HG02763 (cell line): ENCODE measurements around the gene VPS35L.
"Not testable (repeated sequence)": the region's sequence is repeated elsewhere in the genome, so short reads cannot be mapped to it uniquely, and the experiment has no call there.

Experiments
- ATAC-seq: cut with Tn5 transposase; IDR thresholded peaks from one replicate; pipeline ENCODE4 v1.9.1; 2021; ENCODE audit warnings: mild to moderate bottlenecking, moderate library complexity; ENCODE audit not compliant: unreplicated experiment

Gene VPS35L

DNA sequence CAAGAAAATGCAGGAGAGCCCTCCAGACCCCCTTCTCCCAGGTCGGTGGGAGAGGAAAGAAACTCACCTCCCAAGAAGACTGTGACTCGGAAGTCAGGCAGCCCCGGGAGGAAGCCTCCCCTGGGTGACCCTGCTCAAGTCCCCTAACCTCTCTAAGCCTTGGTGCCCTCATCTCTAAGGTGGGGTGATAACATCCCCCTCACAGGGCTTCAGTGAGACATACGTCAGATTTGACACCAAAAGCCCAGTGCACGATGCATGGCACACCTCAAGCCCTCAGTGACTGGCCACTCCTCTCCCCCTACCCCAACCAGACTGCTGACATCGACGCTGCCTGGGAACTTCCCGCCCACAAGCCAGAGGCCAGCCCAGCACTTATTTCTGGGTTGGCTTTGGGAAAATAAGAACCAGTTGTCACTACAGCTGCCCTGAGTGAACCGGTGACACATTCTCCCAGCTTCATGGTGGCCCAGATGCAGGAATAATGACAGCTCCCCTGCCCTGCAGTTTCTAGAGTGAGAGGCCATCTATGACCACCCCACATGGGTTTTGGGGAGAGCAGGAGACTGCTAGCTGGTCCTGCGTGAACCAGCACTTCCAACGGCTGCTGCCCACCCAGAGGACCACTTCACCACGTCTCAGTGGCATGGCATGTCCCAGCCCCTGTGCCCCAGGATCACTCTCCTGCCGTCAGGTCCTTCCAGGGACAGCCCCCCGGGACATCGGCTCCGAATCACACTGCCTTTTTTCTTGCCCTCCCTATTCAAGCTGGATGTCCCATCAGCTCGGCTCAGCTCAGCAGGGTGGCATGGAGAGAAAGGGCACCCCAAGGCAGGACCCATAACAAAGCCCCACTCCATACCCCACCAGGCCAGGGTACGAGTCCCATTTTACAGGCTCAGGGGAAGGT lies 153.0 kb downstream of the VPS35L start:
- no peak for ATAC-seq

DNA sequence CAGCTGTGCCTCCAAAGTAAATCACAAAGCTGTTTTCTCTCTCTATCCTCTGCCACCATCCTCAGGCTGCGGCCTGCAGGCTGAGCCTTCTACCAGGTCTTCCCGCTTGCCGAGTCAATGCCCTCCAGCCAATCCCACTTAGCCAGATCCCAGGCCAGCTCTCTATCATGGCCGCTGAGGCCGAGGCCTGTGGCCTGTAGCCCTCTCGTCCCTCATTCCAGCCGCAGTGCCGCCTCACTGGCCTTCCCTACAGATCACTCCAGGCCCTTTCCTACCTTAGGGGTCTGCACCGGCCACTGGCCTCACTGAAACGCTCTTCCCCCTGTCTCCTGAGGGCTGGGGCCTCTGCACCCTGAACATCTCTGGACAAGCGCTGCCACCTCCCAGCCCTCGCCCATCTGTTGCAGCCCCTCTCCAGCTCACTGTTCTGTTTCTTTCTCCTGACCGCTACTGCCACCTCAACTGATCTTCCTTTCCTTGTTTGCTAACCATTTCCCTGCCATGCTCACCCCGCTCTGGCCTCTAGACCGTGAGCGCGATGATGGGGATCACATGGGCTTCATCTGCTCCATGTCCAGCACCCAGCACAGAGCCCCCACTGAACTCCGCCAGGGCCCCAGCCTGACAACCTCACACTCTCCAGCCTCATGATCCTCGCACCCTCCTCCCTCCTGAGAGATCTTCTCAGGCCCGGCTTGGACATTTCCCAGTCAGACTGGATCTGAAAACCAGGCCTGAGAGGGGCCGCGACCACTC lies 154.1 kb downstream of the VPS35L start:
- no peak for ATAC-seq

DNA sequence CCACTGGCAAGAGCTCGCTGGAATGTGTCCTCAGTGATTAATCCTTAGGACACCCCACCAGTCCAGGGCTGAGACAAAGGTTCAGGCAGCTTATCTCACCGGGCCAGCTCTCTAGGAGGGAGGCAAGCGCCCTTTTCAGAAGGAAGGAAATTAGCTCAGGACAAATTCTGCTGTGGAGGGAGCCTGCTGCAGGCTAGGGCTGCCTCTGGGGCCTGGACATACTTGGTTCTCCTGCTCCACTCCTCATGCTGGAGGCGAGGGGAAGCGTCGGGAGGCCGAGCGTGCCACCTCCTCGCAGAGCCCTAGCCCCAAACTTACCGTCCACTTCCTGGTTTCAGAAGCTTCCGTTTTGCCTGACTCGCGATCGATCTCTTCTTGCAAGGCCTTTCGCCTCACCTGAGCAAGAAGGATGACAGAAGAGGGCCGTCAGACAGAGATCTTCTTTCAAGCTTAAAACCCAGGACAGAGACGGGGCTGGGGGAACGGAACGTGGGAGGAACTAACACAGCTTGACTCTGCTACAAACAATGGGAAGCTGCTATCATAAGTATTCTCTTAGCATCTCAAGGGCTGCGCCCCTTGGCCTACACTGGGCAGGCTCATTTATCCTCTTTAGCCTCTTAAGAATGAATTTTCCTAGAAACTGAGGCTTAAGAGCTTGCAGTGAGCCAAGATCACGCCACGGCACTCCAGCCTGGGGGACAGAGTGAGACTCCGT lies 154.8 kb downstream of the VPS35L start:
- no peak for ATAC-seq

DNA sequence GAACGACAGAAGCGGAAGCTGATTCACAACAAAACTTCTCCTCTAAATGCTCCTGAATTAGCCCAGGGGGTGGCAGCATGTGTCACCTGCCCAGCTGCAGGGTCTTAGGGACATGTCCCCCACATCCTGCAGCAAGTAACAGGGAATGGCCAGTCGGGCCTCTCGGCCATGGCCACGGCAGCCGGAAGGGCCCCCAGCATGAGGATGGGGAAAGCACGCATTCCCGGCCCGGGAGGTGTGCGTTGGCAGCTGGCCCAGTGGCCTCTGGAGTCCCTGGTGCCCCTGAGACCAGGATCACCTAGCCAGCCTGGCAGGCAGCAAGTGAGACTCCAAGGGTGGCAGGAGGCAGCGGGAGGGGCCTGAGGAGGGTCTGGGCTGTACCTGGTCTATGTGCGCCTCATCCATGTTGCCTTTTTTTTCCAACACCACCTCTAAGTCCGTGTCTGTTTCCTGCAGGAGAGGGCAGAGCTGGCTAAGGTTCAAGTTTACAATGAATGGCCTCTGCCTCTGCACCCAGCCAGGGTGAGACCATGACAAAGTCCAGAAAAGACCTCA lies 155.6 kb downstream of the VPS35L start:
- no peak for ATAC-seq

DNA sequence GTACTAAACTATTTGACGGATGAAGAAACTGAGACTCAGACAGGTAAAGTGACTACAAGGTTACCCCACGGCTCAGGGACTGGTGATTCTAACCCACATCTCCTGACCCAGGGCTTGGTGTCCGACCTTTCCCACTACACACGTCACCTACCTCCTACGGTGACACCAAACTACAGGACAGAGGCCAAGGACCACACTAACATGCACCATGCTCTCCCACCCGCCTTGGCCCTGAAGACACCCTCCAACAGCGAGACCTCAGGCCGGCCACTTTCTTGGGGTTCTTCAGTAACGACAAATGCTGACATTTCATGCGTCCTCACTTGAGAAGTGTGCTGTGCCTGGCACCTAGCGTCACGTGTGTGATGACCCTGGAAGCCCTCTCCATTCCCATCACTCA lies 156.1 kb downstream of the VPS35L start:
- no peak for ATAC-seq

DNA sequence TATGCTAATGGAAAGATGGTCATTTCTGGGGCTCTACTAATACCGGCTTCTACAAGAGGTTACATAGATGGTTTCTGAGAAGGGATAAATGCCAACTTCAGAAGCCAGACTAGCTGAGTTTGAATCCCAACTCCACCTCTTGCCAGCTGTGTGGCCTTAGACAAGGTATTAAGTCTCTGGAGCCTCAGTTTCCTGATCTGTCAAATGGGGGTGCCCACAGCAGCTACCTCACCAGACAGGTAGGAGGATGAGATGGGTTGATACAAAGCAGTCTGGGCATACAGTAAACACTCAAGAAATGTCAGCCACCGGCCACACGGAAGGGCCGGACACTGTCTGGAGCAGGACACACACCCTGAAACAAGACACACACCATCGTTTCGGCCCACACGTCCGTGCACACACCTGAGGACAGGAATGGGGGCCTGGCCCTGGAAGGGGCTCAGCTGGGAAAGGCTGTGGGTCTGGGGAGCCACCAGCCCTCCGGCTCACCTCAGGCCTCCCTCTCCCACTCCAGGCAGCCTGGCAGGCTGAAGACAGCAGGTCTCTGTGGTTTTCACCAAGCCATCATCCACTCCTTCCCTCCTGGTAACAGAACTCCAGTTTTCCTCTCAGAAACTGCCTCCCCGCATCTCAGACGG lies 157.0 kb downstream of the VPS35L start:
- no peak for ATAC-seq

DNA sequence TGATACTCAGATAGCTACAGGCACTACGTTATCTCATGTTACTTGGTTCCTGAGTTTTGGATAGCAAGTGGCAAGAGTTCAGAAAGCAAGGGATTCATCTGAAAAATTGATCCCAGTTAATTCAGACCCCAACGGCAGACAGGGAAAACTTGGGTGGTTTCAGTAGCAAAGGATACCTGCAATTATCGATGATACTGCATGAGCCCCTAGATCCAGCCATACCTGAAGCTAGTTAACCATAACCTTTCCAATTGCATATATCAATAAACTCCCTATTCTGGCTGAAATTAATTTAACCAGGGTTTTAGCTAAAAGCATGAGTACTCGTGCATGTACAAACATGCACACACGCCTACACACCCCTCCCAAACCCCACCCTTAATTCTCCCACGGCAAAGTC lies 158.2 kb downstream of the VPS35L start:
- no peak for ATAC-seq

DNA sequence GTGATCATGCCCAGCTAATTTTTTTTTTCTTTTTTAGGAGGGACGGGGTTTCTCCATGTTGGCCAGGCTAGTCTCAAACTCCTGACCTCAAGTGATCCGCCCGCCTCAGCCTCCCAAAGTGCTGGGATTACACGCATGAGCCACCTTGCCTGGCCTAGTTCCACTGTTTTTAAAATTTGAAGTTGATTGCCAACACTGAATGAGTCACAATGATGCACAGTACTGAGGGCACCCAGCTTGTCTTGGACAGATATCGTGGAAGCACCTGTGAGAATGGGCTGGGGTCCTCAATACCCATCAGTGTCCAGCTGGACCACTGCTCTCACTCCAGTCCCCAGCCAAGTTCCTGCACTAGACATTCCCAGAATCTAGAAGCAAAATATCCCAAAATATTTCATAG lies 160.1 kb downstream of the VPS35L start:
- ATAC-seq, result no peak

DNA sequence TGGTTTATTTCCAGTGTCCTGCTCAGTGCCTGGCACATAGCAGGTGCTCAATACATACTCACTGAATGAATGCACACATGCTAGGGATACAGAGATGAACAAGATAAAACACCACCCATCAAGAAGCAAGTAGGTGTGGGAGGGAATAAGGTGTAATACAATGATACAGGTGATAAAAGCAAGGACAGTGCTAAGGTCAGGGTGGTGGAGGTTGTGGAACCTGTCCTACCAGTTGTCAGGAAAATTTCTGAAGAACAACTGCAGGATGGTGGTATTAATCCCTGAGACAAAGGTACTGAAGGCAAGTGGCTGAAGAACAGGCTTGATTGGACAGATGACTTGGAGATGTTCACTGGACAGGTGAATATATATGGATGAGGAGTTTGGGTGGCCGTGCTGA lies 160.7 kb downstream of the VPS35L start:
- ATAC-seq, result no peak

DNA sequence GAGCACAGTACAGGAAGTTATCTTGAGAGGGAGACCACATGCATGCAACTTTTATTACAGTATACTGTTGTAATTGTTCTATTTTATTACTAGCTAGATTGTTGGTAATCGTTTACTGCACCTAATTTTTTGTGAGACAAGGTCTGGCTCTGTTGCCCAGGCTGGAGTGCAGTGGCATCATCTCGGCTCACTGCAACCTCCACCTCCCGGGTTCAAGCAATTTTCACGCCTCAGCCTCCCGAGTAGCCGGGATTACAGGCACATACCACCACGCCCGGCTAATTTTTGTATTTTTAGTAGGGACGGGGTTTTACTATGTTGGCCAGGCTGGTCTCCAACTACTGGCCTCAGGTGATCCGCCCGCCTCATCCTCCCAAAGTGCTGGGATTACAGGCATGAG lies 161.2 kb downstream of the VPS35L start:
- not testable (repeated sequence) for ATAC-seq

DNA sequence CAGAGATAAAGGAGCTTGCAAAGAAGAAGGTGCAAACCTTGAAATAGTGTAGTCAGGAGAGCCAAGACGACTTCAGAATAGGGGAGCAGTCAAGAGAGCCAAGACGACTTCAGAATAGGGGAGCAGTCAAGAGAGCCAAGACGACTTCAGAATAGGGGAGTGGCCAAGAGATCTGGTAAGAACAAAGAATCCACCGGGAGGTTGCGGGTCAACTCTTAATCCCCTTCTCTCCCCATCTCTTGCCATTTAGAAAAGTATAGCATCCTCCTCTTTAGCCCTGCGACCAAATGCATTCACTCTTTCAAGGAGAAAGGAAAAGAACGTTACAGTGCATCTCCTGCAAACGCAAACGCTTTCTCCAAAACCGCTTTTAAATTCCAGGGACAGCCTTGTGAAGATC lies 161.8 kb downstream of the VPS35L start:
- ATAC-seq, result no peak

DNA sequence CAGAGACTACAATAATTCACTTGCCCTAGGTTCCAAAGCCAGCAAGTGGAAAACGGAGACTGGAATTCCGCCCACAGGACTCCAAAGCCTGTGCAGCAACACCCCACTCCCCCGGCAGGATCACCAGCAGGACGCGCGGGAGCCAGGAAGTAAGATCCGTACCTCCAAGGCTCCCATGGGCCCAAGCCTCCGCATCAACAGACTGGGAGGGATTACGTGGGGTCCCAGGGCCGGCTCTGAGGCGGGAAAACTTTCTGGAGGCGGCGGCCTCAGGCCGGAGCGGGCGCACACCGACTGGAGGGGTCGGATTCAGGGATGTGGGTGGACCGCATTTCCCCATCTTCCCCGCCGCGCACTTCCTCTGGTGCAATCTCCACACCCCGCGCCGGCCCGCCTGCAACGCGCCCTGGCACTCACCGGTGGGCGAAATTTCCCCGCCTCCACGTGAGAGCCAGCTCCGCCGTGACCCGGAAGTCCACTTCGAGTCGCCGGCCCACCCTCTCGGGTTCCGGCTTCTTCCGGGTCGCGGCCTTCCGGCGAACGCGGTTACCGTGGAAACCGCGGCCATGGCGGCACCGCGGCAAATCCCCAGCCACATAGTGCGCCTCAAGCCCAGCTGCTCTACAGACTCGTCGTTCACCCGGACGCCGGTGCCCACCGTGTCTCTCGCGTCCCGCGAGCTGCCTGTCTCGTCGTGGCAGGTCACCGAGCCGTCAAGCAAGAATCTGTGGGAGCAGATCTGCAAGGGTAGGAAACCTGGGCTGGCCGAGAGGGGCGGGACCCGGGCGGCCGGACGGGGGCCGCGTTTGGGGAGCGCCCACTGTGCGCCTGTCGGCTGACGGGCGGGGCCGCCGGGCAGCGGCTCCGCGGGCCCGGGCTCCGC lies 162.5 kb downstream of the VPS35L start, which contains the start of the genes IQCK and KNOP1:
TSS of gene IQCK (plus strand) at position 531 of the 883 bp plus-strand sequence. CDS start at position 567, 36 bp downstream.
TSS of gene KNOP1 (minus strand) at position 487 of the 883 bp plus-strand sequence. CDS start 3,192 bp downstream, outside the sequence.
- ATAC-seq, result peak; percentile 95

DNA sequence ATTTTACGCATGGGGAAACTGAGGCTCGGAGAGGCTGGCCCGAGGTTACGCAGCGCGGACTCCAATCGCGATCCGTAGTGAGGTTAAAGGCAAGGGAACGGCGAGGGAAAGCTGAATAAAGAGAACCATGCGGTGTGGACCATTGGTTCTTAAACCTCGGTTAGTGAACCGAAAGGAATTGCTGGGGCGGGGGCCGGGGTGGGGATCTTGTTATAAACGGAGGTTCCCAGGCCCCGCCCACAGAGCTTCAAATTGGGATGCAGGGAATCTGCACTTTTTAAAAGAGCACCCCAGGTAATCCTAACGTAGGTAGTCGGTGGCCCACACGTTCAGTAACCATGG lies 163.1 kb downstream of the VPS35L start:
- peak; percentile 2 for ATAC-seq

DNA sequence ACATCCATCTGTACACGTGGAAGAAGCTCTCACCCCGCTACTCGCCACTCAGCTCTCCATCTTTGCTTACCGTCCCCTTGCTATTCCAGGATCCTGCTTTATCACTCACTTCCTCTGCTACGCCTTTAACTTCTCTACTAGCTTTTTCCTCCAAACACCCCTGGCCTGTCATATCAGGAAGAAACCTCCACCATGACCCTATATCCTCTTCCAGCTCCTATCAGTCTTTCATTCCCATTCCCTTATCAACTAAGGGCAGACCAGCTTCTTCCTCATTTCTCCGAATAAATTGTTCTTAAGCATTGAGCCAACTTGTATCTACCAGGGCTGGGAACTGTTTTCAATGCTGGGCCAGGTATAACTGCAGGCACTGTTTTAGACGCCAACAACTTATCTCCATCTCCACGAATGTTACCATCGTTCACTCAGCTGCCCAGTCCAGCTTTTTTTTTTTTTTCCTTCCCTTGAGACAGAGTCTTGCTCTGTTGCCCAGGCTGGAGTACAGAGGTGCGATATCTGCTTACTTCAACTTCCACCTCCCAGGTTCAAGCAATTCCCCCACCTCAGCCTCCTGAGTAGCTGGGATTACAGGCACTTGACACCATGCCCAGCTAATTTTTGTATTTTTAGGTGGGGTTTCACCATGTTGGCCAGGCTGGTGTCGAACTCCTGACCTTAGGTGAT lies 166.9 kb downstream of the VPS35L start:
- no peak for ATAC-seq

DNA sequence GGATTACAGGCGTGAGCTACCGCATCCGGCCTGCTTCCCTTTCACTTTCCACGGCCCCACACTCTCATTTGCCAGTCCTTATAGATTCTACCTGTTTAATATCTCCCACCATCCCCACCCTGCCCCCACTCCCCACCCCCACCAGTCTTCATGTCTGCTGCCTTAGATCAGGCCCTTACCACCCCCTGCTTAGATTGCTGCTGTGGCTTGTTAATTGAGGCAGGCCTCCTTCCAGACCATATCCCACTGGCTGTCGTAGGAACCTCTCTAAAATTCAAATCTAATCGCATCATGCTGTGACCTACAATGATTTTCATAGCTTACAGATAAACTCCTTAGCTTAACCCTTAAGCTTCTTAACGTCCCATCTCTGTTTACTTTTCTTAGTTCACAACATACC lies 167.5 kb downstream of the VPS35L start:
- ATAC-seq, result no peak

DNA sequence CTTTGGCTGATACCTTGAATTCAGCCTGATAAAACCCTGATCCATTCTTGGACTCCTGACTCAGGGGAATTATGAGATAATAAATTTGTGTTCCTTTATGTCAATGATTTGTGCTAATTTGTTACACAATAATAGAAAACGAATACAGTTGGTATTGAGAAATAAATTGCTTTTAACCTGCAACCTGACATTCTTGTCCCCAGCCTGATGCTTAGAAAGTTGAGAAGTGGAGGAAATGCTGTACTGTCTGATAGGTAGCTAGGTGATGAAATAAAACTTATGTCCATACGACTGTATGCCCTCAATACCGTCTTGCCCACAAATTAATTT lies 173.1 kb downstream of the VPS35L start:
- ATAC-seq, result no peak

DNA sequence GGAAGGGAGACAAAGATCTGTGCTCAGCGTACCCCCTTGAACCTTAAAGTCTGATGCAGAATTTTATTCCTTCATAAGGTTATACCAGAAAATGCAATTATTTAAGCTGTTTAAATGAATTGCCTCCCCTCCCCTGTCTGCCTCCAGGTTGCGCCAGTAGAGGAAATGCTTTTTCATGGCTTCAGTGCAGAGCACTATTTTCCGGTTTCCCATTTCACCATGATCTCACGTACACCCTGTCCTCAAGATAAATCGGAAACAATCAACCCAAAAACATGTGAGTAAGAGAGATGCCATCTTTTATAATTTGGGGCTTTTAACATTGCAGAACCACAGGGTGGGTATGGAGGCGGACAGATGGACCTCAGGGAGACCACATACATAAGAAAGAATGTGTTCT lies 178.0 kb downstream of the VPS35L start:
- no peak for ATAC-seq

DNA sequence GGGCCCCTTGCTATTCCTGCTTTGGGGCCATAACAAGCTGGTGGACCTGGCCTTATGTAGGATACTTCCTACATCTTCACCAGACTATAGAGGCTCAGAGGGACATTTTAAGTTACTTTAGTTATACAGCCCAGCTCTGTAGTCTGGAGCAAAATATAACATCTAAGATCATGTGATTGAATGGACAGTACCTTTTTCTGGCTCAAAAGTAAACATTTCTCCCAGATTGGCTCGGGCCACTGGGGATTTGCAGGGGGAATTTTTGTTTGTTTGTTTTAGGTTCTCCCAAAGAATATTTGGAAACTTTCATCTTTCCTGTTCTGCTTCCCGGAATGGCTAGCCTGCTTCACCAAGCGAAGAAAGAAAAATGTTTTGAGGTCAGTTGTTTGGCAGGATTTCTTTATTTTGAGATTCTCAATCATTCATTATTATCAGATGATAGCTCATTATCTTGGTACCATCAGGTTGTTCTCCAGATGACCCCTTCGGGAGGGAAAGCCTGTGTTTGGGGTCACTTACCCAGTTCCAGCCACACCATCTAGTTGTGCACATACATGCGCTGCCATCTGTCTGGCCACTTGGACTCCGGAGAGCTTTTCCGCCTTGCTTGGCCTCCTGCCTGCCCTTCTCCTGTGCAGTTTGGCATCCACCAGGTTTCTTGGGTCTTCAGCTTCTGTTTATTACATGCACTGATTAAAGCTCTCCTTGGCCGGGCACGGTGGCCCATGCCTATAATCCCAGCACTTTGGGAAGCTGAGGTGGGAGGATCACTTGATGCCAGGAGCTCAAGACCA lies 179.8 kb downstream of the VPS35L start:
- no peak for ATAC-seq
